WI38 (cell line): ENCODE measurements around the gene ACD.
"Not testable (repeated sequence)": the region's sequence is repeated elsewhere in the genome, so short reads cannot be mapped to it uniquely, and the experiment has no call there.

Source experiments
- H3K4me3 ChIP-seq: 2 replicates; pipeline ENCODE4 v1.5.1; 2011; ENCODE audit warnings: low read depth, mild to moderate bottlenecking, control low read depth, low read length
- CTCF ChIP-seq: IDR thresholded peaks from 2 replicates; pipeline ENCODE4 v1.5.1; 2012; ENCODE audit warnings: low read depth, mild to moderate bottlenecking, control low read depth, low read length

The ACD gene

DNA sequence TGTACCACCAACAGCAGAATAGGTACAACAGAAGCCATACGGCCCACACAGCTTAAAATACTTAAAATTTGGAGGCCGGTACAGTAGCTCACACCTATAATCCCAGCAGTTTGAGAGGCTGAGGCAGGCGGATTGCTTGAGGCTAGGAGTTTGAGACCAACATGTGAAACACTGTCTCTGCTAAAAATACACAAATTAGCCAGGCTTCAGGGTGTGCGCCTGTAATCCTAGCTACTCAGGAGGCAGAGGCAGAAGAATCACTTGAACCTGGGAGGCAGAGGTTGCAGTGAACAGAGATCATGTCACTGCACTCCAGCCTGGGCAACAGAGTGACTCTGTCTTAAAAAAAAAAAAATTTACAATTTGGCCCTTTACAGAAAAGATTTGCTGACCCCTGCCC is 42.1 kb upstream of the ACD start:
- TF ChIP-seq CTCF: no peak
- H3K4me3 ChIP-seq: no peak overlapping the region

DNA sequence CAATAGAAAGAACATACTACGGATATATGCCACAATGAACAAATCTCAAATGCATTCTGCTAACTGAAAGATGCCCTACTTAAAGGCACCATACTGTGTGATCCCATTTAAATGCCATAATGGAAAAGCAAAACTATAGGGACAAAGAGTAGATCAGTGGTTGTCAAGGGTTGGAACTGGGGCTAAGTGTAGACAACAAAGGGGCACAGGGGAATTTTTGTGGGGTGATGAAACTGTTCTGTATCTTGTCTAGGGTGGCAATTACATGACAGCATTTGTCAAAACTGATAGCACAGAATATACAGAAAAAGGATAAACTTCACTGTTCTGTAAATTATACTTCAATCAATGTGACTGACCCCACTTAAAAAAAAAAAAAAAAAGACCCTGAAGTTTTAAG is 41.4 kb upstream of the ACD start:
- TF ChIP-seq CTCF: no peak

DNA sequence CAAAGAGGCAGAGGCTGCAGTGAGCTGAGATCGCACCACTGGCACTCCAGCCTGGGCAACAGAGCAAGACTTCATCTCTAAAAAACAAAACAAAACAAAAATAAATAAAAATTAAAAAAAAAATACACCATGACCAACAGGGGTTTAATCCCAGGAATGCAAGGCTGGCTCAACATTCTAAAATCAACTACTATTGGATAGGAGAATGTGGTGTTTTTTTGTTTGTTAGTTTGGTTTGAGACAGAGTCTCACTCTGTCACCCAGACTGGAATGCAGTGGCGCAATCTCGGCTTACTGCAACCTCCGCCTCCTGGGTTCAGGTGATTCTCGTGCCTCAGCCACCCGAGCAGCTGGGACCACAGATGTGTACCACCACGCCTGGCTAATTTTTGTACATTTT is 39.2 kb upstream of the ACD start:
- no peak for TF ChIP-seq CTCF
- H3K4me3 ChIP-seq: no peak overlapping the region

More for the DNA sequence above, 41.4 kb upstream of the ACD start:
- no peak overlapping the region for H3K4me3 ChIP-seq

- TF ChIP-seq CTCF: no peak
- no peak overlapping the region for H3K4me3 ChIP-seq
Measured at GRCh38 chr16:67697422-67698185, 37.5 kb upstream of the ACD start.

DNA sequence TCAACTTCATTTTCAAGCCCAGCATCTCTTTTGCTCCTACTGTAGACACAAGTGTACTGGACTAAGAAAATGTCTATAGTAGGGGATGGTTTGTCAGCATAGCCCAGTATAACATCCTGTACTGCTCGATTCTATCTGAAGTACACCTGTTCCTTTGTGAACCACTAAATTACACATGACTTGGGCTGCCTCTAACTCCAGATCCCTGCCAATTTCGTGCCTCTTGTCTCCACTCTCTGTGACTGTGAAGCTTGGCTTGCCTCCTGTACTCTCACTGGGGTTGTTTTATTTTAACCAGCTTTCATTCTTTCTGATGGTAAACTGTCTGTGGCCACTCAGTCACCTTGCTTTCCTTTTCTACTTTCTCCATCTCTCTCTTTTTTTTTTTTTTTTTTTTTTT is 34.6 kb upstream of the ACD start:
- no peak for TF ChIP-seq CTCF
- H3K4me3 ChIP-seq: no peak overlapping the region

GRCh38 chr16:67693517-67694285 is 33.6 kb upstream of the ACD start:
- H3K4me3 ChIP-seq: not testable (repeated sequence)

GRCh38 chr16:67685388-67686112 is 25.5 kb upstream of the ACD start:
- no peak for TF ChIP-seq CTCF

More at GRCh38 chr16:67685388-67686112, 25.5 kb upstream of the ACD start:
- no peak overlapping the region for H3K4me3 ChIP-seq
